Gastroesophageal sphincter (tissue), 3 donors: ENCODE measurements around the gene SLC25A25.

ENCODE experiments used
- EP300 ChIP-seq: sonication (generic); formaldehyde crosslinking; IDR thresholded peaks from one replicate; pipeline ENCODE4 v1.6.1; 2017; ENCODE audit warnings: antibody characterized with exemption, mild to moderate bottlenecking
- POLR2A ChIP-seq, 2 donors: fragments of 450-650 bp; IDR thresholded peaks; one replicate each; pipeline ENCODE4 v1.6.1; 2017; ENCODE audit warnings: antibody characterized with exemption in 2 of 2, mild to moderate bottlenecking in 2 of 2, moderate library complexity in 1 of 2
- POLR2AphosphoS5 ChIP-seq: sonication (generic); formaldehyde crosslinking; IDR thresholded peaks from one replicate; pipeline ENCODE4 v1.6.1; 2017; ENCODE audit warnings: antibody characterized with exemption
- TF ChIP-seq, protein P1 (sequence below), 4 experiments: fragments of 200-600 bp in 2 of 4; fragments of 450-650 bp in 2 of 4; sonication (generic) in 1 of 4; IDR thresholded peaks; one replicate each; pipeline ENCODE4 v1.5.1; 2017 to 2019; ENCODE audit warnings: antibody characterized with exemption in 4 of 4, mild to moderate bottlenecking in 2 of 4, moderate library complexity in 2 of 4

DNA sequence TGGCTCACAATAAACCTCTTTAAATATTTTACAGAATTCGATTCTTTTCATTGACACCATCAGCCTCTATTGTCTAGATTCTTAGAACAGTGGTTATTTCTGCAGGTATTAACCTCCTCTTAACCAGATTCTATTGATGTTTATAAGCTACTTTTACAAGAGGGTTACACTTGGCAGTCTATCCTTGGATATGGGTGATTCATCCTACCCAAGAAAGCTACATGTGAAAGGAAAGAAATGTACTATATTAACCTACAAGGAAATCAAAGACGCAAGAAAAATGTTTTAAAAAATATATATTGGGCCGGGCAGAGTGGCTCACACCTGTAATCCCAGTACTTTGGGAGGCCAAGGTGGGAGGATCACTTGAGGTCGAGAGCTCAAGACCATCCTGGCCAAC lies 16.7 kb downstream of the SLC25A25 start:
- TF ChIP-seq, protein P1, sequence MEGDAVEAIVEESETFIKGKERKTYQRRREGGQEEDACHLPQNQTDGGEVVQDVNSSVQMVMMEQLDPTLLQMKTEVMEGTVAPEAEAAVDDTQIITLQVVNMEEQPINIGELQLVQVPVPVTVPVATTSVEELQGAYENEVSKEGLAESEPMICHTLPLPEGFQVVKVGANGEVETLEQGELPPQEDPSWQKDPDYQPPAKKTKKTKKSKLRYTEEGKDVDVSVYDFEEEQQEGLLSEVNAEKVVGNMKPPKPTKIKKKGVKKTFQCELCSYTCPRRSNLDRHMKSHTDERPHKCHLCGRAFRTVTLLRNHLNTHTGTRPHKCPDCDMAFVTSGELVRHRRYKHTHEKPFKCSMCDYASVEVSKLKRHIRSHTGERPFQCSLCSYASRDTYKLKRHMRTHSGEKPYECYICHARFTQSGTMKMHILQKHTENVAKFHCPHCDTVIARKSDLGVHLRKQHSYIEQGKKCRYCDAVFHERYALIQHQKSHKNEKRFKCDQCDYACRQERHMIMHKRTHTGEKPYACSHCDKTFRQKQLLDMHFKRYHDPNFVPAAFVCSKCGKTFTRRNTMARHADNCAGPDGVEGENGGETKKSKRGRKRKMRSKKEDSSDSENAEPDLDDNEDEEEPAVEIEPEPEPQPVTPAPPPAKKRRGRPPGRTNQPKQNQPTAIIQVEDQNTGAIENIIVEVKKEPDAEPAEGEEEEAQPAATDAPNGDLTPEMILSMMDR (IDR thresholded peaks at IDR 0.05) = no peak
- TF ChIP-seq POLR2A (IDR thresholded peaks at IDR 0.05) (no peak), POLR2AphosphoS5 (no peak), EP300 (no peak)
